ENCODE measurements around the gene BATF3. TPM values are rescaled to one million over a fixed set of nuclear protein-coding genes. Genes with fewer than 3 reads are reported as not detected.

BATF3 gene
- total and polyA plus RNA-seq, 2 of the 4 experiments (the other 2 are of a cell fraction) = 1.6 to 3.9 TPM

- no peak overlapping the region for H2BK5ac ChIP-seq (ENCODE audit: low read depth, low read length, poor library complexity, severe bottlenecking)
- no peak overlapping the region for H4K5ac ChIP-seq (ENCODE audit: low read depth, low read length)
- H3K4me1 ChIP-seq (ENCODE audit: control insufficient read depth, insufficient read depth, low read length) = peaks cover 5% of the 10 kb centered on the region
- no peaks in the 10 kb centered on the region for H4K20me1 ChIP-seq (ENCODE audit: insufficient read depth, low read length)
- no peaks in the 10 kb centered on the region for H3K79me1 ChIP-seq (ENCODE audit: low read depth in 1 of 2, low read length in 2 of 2)
- H3K56ac ChIP-seq (ENCODE audit: extremely low read depth, insufficient read depth, low read length) = no peak overlapping the region
- ChIA-PET POLR2A (ENCODE audit: unreplicated experiment) (no interaction called here), CTCF (no interaction called here)
- no peak overlapping the region for H2BK120ac ChIP-seq (ENCODE audit: low read depth, low read length)
- H3K9me3 ChIP-seq (ENCODE audit: control insufficient read depth, insufficient read depth, low read length) = no peaks in the 10 kb centered on the region
- H2AK9ac ChIP-seq (replicated peaks; ENCODE audit: low read depth, low read length, poor library complexity) = no peak overlapping the region
- H3K36me3 ChIP-seq (ENCODE audit: control insufficient read depth, insufficient read depth, low read length) = no peaks in the 10 kb centered on the region
- no peak overlapping the region for H2BK20ac ChIP-seq (ENCODE audit: low read depth, low read length)
- no peak overlapping the region for H3K9ac ChIP-seq (ENCODE audit: low read depth, low read length)
- no CpG with 5 or more reads among the region's 1 CpG for WGBS, 2 experiments (ENCODE audit: extremely low coverage in 2 of 2, insufficient read length in 1 of 2)
- no peak for DNase-seq
- no peak overlapping the region for H4K91ac ChIP-seq (ENCODE audit: insufficient read depth, low read depth, low read length)
- H3K23ac ChIP-seq (ENCODE audit: low read depth, low read length) = no peak overlapping the region
- no peak overlapping the region for H2AK5ac ChIP-seq (ENCODE audit: low read depth, low read length)
- in situ Hi-C loops (cut with MboI; ENCODE audit: low sequenced_read_pairs) (no loop called here), intact Hi-C loops (cut with micrococcal nuclease) (no loop called here), dilution Hi-C loops (cut with HindIII; ENCODE audit: low sequenced_read_pairs, unreplicated experiment) (no loop called here)
- no peak overlapping the region for H3K4me3 ChIP-seq (ENCODE audit: insufficient read depth, low read depth, low read length)
- BruUV-seq (replicated peaks) = no TSS peak
- TF ChIP-seq POLR2A (IDR thresholded peaks at IDR 0.05; ENCODE audit: low read depth, low read length) (no peak), ELK1 (IDR thresholded peaks at IDR 0.05; ENCODE audit: borderline replicate concordance, low read depth, low read length) (no peak), BHLHE40 (IDR thresholded peaks at IDR 0.05; ENCODE audit: low read depth, low read length) (no peak), RAD21 (IDR thresholded peaks at IDR 0.05; ENCODE audit: low read length) (no peak), MAFK (IDR thresholded peaks at IDR 0.05; ENCODE audit: low read depth, low read length) (no peak), NFE2L2 (IDR thresholded peaks at IDR 0.05; ENCODE audit: low read depth, low read length) (no peak), FOS (IDR thresholded peaks at IDR 0.05; ENCODE audit: low read depth, low read length) (no peak), RCOR1 (IDR thresholded peaks at IDR 0.05; ENCODE audit: insufficient replicate concordance, low read length) (no peak), MXI1 (IDR thresholded peaks at IDR 0.05; ENCODE audit: borderline replicate concordance, low read depth, low read length) (no peak), USF2 (IDR thresholded peaks at IDR 0.05; ENCODE audit: low read depth, low read length) (no peak), CTCF (conservative IDR thresholded peaks at IDR 0.05; ENCODE audit: low read depth, low read length) (no peak), RFX5 (IDR thresholded peaks at IDR 0.05; ENCODE audit: low read depth, low read length) (no peak), SMC3 (IDR thresholded peaks at IDR 0.05; ENCODE audit: low read depth, low read length) (no peak), CHD1 (IDR thresholded peaks at IDR 0.05; ENCODE audit: low read depth, low read length) (no peak), MAZ (IDR thresholded peaks at IDR 0.05; ENCODE audit: borderline replicate concordance, low read depth, low read length) (no peak), CEBPB (IDR thresholded peaks at IDR 0.05; ENCODE audit: low read depth, low read length) (no peak)
- H2AFZ ChIP-seq (replicated peaks; ENCODE audit: low read length, poor library complexity) = no peak overlapping the region
- no peaks in the 10 kb centered on the region for H3K27me3 ChIP-seq (ENCODE audit: control insufficient read depth, insufficient read depth, low read length)
- no peak overlapping the region for H2BK15ac ChIP-seq (ENCODE audit: low read depth, low read length)
- H3K14ac ChIP-seq (replicated peaks; ENCODE audit: low read depth, low read length) = no peak overlapping the region
- H3K9me1 ChIP-seq (ENCODE audit: insufficient read depth, low read length) = peaks cover 3% of the 10 kb centered on the region; the same call in 1 of the 2 replicates
- no peak overlapping the region for H3K18ac ChIP-seq (ENCODE audit: low read depth, low read length)
- no peak overlapping the region for H3K4ac ChIP-seq (ENCODE audit: low read depth, low read length)
- no peak for ATAC-seq (ENCODE audit: low read depth)
- H3K4me2 ChIP-seq (ENCODE audit: low read depth, low read length) = no peak overlapping the region
- no peak overlapping the region for H4K8ac ChIP-seq (ENCODE audit: low read depth in 2 of 2, low read length in 2 of 2)
- no peak overlapping the region for H3K27ac ChIP-seq (ENCODE audit: insufficient read depth, low read length)
Observed at GRCh38 chr1:212716161-212716560, 16.5 kb upstream of the BATF3 start.

Data from IMR-90 (cell line).